GM18861 (cell line): ENCODE measurements around the gene NMT2.

ENCODE experiments used
- ATAC-seq: cut with Tn5 transposase; IDR thresholded peaks from one replicate; pipeline ENCODE4 v1.9.1; 2021; ENCODE audit not compliant: unreplicated experiment

NMT2 gene

GRCh38 chr10:15097011-15097812 is 71.3 kb downstream of the NMT2 start, which contains the start of gene RPP38:
RPP38 (plus strand) TSS chr10:15097355; CDS start chr10:15103315, 5,960 bp downstream.
- peak; percentile 81 for ATAC-seq

- peak; percentile 8 for ATAC-seq
These were observed 71.9 kb downstream of the NMT2 start for GRCh38 chr10:15096661-15097010.

- ATAC-seq: no peak
These were observed 75.6 kb downstream of the NMT2 start for GRCh38 chr10:15092855-15093408.

GRCh38 chr10:15091418-15091817 is 77.1 kb downstream of the NMT2 start:
- no peak for ATAC-seq

- peak; percentile 94 for ATAC-seq
These were observed 79.8 kb downstream of the NMT2 start, which contains the start of gene ACBD7 for GRCh38 chr10:15088428-15089261. ACBD7 (minus strand) TSS chr10:15088776; CDS start chr10:15088728, 48 bp downstream.

GRCh38 chr10:15084502-15084922 is 84.0 kb downstream of the NMT2 start:
- no peak for ATAC-seq

GRCh38 chr10:15083674-15084501 is 84.6 kb downstream of the NMT2 start:
- no peak for ATAC-seq

GRCh38 chr10:15075421-15075820 is 93.1 kb downstream of the NMT2 start:
- no peak for ATAC-seq

- no peak for ATAC-seq
These were observed 96.1 kb downstream of the NMT2 start for GRCh38 chr10:15072358-15072757.

GRCh38 chr10:15069230-15069629 is 99.3 kb downstream of the NMT2 start:
- ATAC-seq: no peak

- no peak for ATAC-seq
These were observed 99.7 kb downstream of the NMT2 start for GRCh38 chr10:15068802-15069201.

GRCh38 chr10:15067154-15067553 is 101.3 kb downstream of the NMT2 start:
- peak; percentile 74 for ATAC-seq

- ATAC-seq: no peak
These were observed 107.9 kb downstream of the NMT2 start for GRCh38 chr10:15060638-15061037.

- ATAC-seq: no peak
These were observed 108.6 kb downstream of the NMT2 start for GRCh38 chr10:15059914-15060313.

- no peak for ATAC-seq
These were observed 109.8 kb downstream of the NMT2 start for GRCh38 chr10:15058689-15059088.
